ENCODE measurements around the gene MSTO1. TPM values are rescaled to one million over a fixed set of nuclear protein-coding genes. Genes with fewer than 3 reads are reported as not detected.
A peak's percentile ranks its signal among the peaks of the same experiment; 100 is the strongest.

MSTO1 gene
- total RNA-seq, 1 experiment from 2014 or later = 87.5 TPM

DNA sequence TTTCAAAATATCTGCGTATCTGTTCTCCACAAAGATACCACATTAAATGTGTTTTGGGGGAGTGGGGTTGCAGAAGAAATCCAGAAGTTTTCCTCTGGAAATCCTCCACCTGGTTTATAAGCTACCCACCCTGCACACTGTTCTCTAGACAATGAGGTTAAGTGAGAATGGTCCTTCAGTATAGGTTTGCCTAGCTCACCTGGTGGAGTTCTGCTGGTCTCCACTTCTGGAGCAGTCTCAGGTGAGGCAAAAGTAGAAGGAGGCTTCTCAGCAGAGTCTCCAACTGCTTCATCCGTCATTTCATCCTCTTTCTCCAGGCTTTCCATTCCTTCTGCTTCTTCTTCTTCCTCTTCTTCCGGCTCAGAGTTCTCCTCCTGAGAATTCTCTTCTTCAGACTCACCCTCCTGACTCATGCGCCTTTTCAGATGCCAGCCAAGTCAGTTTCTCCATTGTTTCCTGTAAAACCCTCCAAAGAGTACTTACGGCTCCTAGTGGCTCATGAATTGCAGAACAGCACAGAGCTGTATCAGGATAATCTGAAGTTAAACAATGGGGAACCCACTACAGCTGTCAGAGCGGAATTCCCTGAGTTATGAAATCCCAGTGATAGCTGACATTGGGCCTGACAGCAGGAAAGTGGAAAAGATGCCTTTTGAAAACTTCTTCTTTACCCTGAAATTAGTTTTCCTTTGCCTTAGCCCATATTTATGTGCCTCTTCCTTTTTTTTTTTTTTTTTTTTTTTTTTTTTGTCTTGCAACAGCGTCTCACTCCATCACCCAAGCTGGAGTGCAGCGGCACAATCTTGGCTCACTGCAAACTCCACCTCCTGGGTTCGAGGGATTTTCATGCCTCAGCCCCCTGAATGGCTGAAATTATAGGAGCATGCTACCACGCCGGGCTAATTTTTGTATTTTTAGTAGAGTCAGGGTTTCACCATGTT lies 38.5 kb downstream of the MSTO1 start:
- H3K9me3 Mint-ChIP-seq (ENCODE audit: low read depth, unreplicated experiment) = no peaks in the 10 kb centered on the region
- peak overlapping the region; percentile 96 for H3K27ac Mint-ChIP-seq (ENCODE audit: unreplicated experiment)
- peaks cover 19% of the 10 kb centered on the region for H3K36me3 Mint-ChIP-seq (ENCODE audit: insufficient read depth, unreplicated experiment)
- CTCF ChIA-PET = interaction anchor here (0.6 to 1.4 kb wide), 12 partner anchors 10 to 1166 kb away, joined by 3 to 6 read pairs (median 4); no protein-coding TSS in a partner anchor
- no peaks in the 10 kb centered on the region for H3K27me3 Mint-ChIP-seq (ENCODE audit: unreplicated experiment)
- H3K4me1 Mint-ChIP-seq (ENCODE audit: low read depth, unreplicated experiment) = peaks cover 45% of the 10 kb centered on the region
- H3K4me3 Mint-ChIP-seq (ENCODE audit: low read depth, unreplicated experiment) = peak overlapping the region; percentile 78
- peak; percentile 49 for TF ChIP-seq CTCF (IDR thresholded peaks at IDR 0.05; ENCODE audit: unreplicated experiment)
- TSS peak; percentile 72 for BruUV-seq (replicated peaks)
- intact Hi-C loops (cut with micrococcal nuclease; ENCODE audit: unreplicated experiment) = no loop called here
- DNase-seq = peak; percentile 63

DNA sequence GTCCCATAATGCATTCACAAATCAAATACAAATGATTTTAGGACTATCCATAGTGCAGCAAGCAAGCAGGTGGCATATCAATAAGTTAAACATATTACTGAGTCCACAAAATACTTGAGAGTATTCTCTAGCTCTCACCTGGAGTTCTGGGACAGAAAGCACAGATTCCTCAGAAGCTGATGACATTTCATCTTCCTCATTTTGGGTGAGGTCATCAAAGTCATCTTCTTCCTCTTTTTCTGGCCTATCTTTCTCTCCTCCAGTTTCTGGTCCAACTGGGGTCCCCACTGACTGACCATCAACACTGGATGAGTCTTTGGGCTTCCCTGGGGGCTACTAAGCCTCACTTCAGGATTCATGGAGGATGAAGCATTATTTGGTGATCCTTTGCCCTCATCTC lies 39.7 kb downstream of the MSTO1 start:
- CTCF ChIA-PET = no interaction called here
- intact Hi-C loops (cut with micrococcal nuclease; ENCODE audit: unreplicated experiment) = no loop called here
- no peak overlapping the region for H3K4me3 Mint-ChIP-seq (ENCODE audit: low read depth, unreplicated experiment)
- H3K27ac Mint-ChIP-seq (ENCODE audit: unreplicated experiment) = no peak overlapping the region
- H3K36me3 Mint-ChIP-seq (ENCODE audit: insufficient read depth, unreplicated experiment) = peaks cover 19% of the 10 kb centered on the region
- H3K27me3 Mint-ChIP-seq (ENCODE audit: unreplicated experiment) = no peaks in the 10 kb centered on the region
- no TSS peak for BruUV-seq (replicated peaks)
- peaks cover 45% of the 10 kb centered on the region for H3K4me1 Mint-ChIP-seq (ENCODE audit: low read depth, unreplicated experiment)
- no peak for DNase-seq
- TF ChIP-seq CTCF (IDR thresholded peaks at IDR 0.05; ENCODE audit: unreplicated experiment) = no peak
- no peaks in the 10 kb centered on the region for H3K9me3 Mint-ChIP-seq (ENCODE audit: low read depth, unreplicated experiment)

- Mint-ChIP-seq H3K36me3 (ENCODE audit: insufficient read depth, unreplicated experiment) (peaks cover 19% of the 10 kb centered on the region), H3K4me1 (ENCODE audit: low read depth, unreplicated experiment) (peaks cover 41% of the 10 kb centered on the region), H3K4me3 (ENCODE audit: low read depth, unreplicated experiment) (no peak overlapping the region), H3K27me3 (ENCODE audit: unreplicated experiment) (no peaks in the 10 kb centered on the region), H3K9me3 (ENCODE audit: low read depth, unreplicated experiment) (no peaks in the 10 kb centered on the region), H3K27ac (ENCODE audit: unreplicated experiment) (peak overlapping the region; percentile 53)
- no TSS peak for BruUV-seq (replicated peaks)
- DNase-seq = no peak
- intact Hi-C loops (cut with micrococcal nuclease; ENCODE audit: unreplicated experiment) = no loop called here
- CTCF ChIA-PET = interaction anchor here (0.7 kb wide), 1 partner anchor 308 kb away, joined by 9 read pairs; no protein-coding TSS in a partner anchor
- no peak for TF ChIP-seq CTCF (IDR thresholded peaks at IDR 0.05; ENCODE audit: unreplicated experiment)
These were observed 40.3 kb downstream of the MSTO1 start for GRCh38 chr1:155650231-155650757.

GRCh38 chr1:155651861-155652661 lies 42.0 kb downstream of the MSTO1 start:
- Mint-ChIP-seq H3K9me3 (ENCODE audit: low read depth, unreplicated experiment) (no peaks in the 10 kb centered on the region), H3K4me3 (ENCODE audit: low read depth, unreplicated experiment) (peak overlapping the region; percentile 45), H3K27me3 (ENCODE audit: unreplicated experiment) (no peaks in the 10 kb centered on the region), H3K27ac (ENCODE audit: unreplicated experiment) (peak overlapping the region; percentile 53), H3K4me1 (ENCODE audit: low read depth, unreplicated experiment) (peaks cover 24% of the 10 kb centered on the region), H3K36me3 (ENCODE audit: insufficient read depth, unreplicated experiment) (peaks cover 21% of the 10 kb centered on the region)
- no peak for TF ChIP-seq CTCF (IDR thresholded peaks at IDR 0.05; ENCODE audit: unreplicated experiment)
- intact Hi-C loops (cut with micrococcal nuclease; ENCODE audit: unreplicated experiment) = no loop called here
- DNase-seq = no peak
- BruUV-seq (replicated peaks) = no TSS peak
- CTCF ChIA-PET = interaction anchor here (0.5 to 1.2 kb wide), 5 partner anchors 13 to 647 kb away, joined by 3 to 7 read pairs (median 3); no protein-coding TSS in a partner anchor

Data from Calu3 (cell line).